ENCODE measurements around the gene CDK12.

Gene CDK12

DNA sequence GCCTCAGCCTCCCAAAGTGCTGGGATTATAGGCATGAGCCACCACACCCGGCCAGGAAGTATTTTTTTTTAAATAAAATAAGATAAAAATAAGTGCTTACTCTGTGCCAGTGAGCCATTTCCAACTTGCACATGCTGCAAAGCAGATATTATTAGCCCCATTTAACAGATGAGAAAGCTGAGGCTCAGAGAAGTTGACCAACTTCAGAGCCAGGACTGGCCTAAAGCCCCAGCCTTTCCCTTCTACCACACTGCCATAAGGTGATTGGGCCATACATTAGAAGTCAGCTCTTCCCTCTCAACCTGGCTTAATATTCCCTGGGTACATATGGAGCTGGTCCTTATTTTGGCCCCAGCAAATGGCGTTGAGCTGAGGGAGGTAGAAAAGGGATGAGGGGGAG is 121.4 kb downstream of the CDK12 start:
- DNase-seq (ENCODE audit: low read depth in 2 of 2) = no peak

Data from stimulated activated CD4-positive, alpha-beta T cell treated with anti-CD3 and anti-CD28 coated beads, Interleukin-1b, Interleukin-23, amount 100 ng/mL, for 1 hour (primary cell).